ENCODE data around the gene ANOS1. TPM values are rescaled to one million over a fixed set of nuclear protein-coding genes. Genes with fewer than 3 reads are reported as not detected.

ANOS1 gene
- polyA plus RNA-seq, 1 of the 3 experiments (the other 2 are of a cell fraction): under 0.01 TPM

GRCh38 chrX:8728932-8729535 lies 2.9 kb downstream of the ANOS1 start:
- Histone ChIP-seq H3K9me3 (no peaks in the 10 kb centered on the region), H2AFZ (ENCODE audit: low read depth) (no peak overlapping the region), H3K9me2 (no peaks in the 10 kb centered on the region), H4K20me1 (ENCODE audit: insufficient read depth) (no peaks in the 10 kb centered on the region), H3K4me3 (ENCODE audit: low read depth in 2 of 2, low read length in 1 of 2) (no peak overlapping the region), H3K27ac (ENCODE audit: low read depth in 2 of 2, low read length in 1 of 2) (no peak overlapping the region), H3K79me2 (ENCODE audit: insufficient read depth) (no peaks in the 10 kb centered on the region), H3K4me2 (no peak overlapping the region), H3F3A (replicated peaks; ENCODE audit: insufficient read depth) (no peaks in the 10 kb centered on the region), H3K36me3 (replicated peaks in 1 of 2; ENCODE audit: control insufficient read depth in 1 of 2, insufficient read depth in 2 of 2, low read length in 1 of 2) (no peaks in the 10 kb centered on the region), H3K4me1 (ENCODE audit: control insufficient read depth in 1 of 2, insufficient read depth in 2 of 2, low read depth in 1 of 2, low read length in 1 of 2) (no peaks in the 10 kb centered on the region), H3K9ac (no peak overlapping the region), H3K27me3 (ENCODE audit: insufficient read depth) (peaks cover 23% of the 10 kb centered on the region; the same call in 1 of the 2 replicates)
- ChIA-PET CTCF (interaction anchor here (0.9 to 1.3 kb wide), 2 partner anchors 9 to 11 kb away, joined by 3 to 8 read pairs; no protein-coding TSS in a partner anchor), POLR2A (no interaction called here)
- TF ChIP-seq TEAD4 (IDR thresholded peaks at IDR 0.05; ENCODE audit: borderline replicate concordance, insufficient read depth) (no peak), RFX5 (IDR thresholded peaks at IDR 0.05; ENCODE audit: low read length) (no peak)
- DNase-seq: no peak
- WGBS (ENCODE audit: low lambda C conversion rate): 23% methylated on average over 9 of the region's 11 CpGs

GRCh38 chrX:8726031-8726652 lies 5.8 kb downstream of the ANOS1 start:
- H3K4me2 ChIP-seq: no peak overlapping the region
- ChIA-PET POLR2A (no interaction called here), CTCF (interaction anchor here (1.5 kb wide), 1 partner anchor 12 kb away, joined by 3 read pairs; no protein-coding TSS in a partner anchor)
- H3K27me3 ChIP-seq (ENCODE audit: insufficient read depth): peaks cover 7% of the 10 kb centered on the region; the same call in 1 of the 2 replicates
- no peaks in the 10 kb centered on the region for H3K9me3 ChIP-seq
- no peaks in the 10 kb centered on the region for H3K79me2 ChIP-seq (ENCODE audit: insufficient read depth)
- H3K27ac ChIP-seq (ENCODE audit: low read depth in 2 of 2, low read length in 1 of 2): no peak overlapping the region
- no peaks in the 10 kb centered on the region for H3K36me3 ChIP-seq (replicated peaks in 1 of 2; ENCODE audit: control insufficient read depth in 1 of 2, insufficient read depth in 2 of 2, low read length in 1 of 2)
- no peak overlapping the region for H2AFZ ChIP-seq (ENCODE audit: low read depth)
- no peaks in the 10 kb centered on the region for H3F3A ChIP-seq (replicated peaks; ENCODE audit: insufficient read depth)
- no peak overlapping the region for H3K4me3 ChIP-seq (ENCODE audit: low read depth in 2 of 2, low read length in 1 of 2)
- WGBS (ENCODE audit: low lambda C conversion rate): 10% methylated on average over 7 of the region's 7 CpGs
- no peak for DNase-seq
- H3K9me2 ChIP-seq: no peaks in the 10 kb centered on the region
- H3K9ac ChIP-seq: no peak overlapping the region
- no peaks in the 10 kb centered on the region for H4K20me1 ChIP-seq (ENCODE audit: insufficient read depth)
- no peaks in the 10 kb centered on the region for H3K4me1 ChIP-seq (ENCODE audit: control insufficient read depth in 1 of 2, insufficient read depth in 2 of 2, low read depth in 1 of 2, low read length in 1 of 2)
- TF ChIP-seq ELF1 (IDR thresholded peaks at IDR 0.05): no peak
- TF ChIP-seq EZH2phosphoT487 (IDR thresholded peaks at IDR 0.05; ENCODE audit: borderline replicate concordance, low read depth): no peak
- TF ChIP-seq TAF1 (IDR thresholded peaks at IDR 0.05; ENCODE audit: borderline replicate concordance, low read depth, low read length): no peak
- TF ChIP-seq GABPA (IDR thresholded peaks at IDR 0.05; ENCODE audit: low read depth): no peak
- TF ChIP-seq REST (IDR thresholded peaks at IDR 0.05; ENCODE audit: low read depth, low read length): no peak
- TF ChIP-seq, protein P1, sequence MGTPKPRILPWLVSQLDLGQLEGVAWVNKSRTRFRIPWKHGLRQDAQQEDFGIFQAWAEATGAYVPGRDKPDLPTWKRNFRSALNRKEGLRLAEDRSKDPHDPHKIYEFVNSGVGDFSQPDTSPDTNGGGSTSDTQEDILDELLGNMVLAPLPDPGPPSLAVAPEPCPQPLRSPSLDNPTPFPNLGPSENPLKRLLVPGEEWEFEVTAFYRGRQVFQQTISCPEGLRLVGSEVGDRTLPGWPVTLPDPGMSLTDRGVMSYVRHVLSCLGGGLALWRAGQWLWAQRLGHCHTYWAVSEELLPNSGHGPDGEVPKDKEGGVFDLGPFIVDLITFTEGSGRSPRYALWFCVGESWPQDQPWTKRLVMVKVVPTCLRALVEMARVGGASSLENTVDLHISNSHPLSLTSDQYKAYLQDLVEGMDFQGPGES (IDR thresholded peaks at IDR 0.05; ENCODE audit: low read depth, low read length): no peak
- TF ChIP-seq FOXJ3 (CRISPR knock-in tag; IDR thresholded peaks at IDR 0.05): no peak
- TF ChIP-seq, protein P2, sequence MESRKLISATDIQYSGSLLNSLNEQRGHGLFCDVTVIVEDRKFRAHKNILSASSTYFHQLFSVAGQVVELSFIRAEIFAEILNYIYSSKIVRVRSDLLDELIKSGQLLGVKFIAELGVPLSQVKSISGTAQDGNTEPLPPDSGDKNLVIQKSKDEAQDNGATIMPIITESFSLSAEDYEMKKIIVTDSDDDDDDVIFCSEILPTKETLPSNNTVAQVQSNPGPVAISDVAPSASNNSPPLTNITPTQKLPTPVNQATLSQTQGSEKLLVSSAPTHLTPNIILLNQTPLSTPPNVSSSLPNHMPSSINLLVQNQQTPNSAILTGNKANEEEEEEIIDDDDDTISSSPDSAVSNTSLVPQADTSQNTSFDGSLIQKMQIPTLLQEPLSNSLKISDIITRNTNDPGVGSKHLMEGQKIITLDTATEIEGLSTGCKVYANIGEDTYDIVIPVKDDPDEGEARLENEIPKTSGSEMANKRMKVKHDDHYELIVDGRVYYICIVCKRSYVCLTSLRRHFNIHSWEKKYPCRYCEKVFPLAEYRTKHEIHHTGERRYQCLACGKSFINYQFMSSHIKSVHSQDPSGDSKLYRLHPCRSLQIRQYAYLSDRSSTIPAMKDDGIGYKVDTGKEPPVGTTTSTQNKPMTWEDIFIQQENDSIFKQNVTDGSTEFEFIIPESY (IDR thresholded peaks at IDR 0.05; ENCODE audit: borderline replicate concordance, low read depth): no peak
- TF ChIP-seq JUND (IDR thresholded peaks at IDR 0.05): no peak
- no peak for TF ChIP-seq FOSL2 (IDR thresholded peaks at IDR 0.05; ENCODE audit: borderline replicate concordance, low read depth)
- TF ChIP-seq USF2 (IDR thresholded peaks at IDR 0.05; ENCODE audit: borderline replicate concordance, low read depth, low read length): no peak
- TF ChIP-seq SMC3 (IDR thresholded peaks at IDR 0.05; ENCODE audit: low read depth, low read length): no peak
- no peak for TF ChIP-seq MEF2A (IDR thresholded peaks at IDR 0.05; ENCODE audit: borderline replicate concordance, low read depth)
- TF ChIP-seq EP300 (IDR thresholded peaks at IDR 0.05; ENCODE audit: borderline replicate concordance in 1 of 2, low read depth in 1 of 2, low read length in 1 of 2): no peak
